ENCODE results near the gene RBM24. TPM values are rescaled to one million over a fixed set of nuclear protein-coding genes. Genes with fewer than 3 reads are reported as not detected.
A peak's percentile ranks its signal among the peaks of the same experiment; 100 is the strongest.

Gene RBM24
- total and polyA plus RNA-seq, 9 of the 15 experiments (the other 6 are each of a cell fraction or from before 2014, with no cell fraction given) = not detected

- H3K4me2 ChIP-seq (ENCODE audit: insufficient read depth, low read length) = no peak overlapping the region
- CTCF ChIA-PET (ENCODE audit: low intra/inter-chr PET ratio) = no interaction called here
- 0% methylated on average over 1 of the region's 1 CpG for WGBS (ENCODE audit: insufficient coverage, low coverage, missing lambda C conversion rate)
- no peaks in the 10 kb centered on the region for H3K9me3 ChIP-seq (replicated peaks; ENCODE audit: control insufficient read depth, insufficient read depth, low read depth, low read length)
- H2AFZ ChIP-seq (ENCODE audit: low read depth, low read length) = no peak overlapping the region
- no peaks in the 10 kb centered on the region for H3K36me3 ChIP-seq (ENCODE audit: control insufficient read depth, insufficient read depth, low read length)
- no peak overlapping the region for H3K4me3 ChIP-seq
- no peak for ATAC-seq
- DNase-seq (ENCODE audit: extremely low read depth in 1 of 4, low spot score in 3 of 4) = no peak
- peaks cover 10 to 11% of the 10 kb centered on the region in 2 experiments; a peak in 3 of 5 replicates for H3K27me3 ChIP-seq (ENCODE audit: control insufficient read depth in 2 of 2, insufficient read depth in 2 of 2, low read length in 2 of 2)
- no peak overlapping the region for H3K9ac ChIP-seq (ENCODE audit: insufficient read depth in 1 of 2, low read depth in 2 of 2, low read length in 2 of 2)
- no peaks in the 10 kb centered on the region for H3K9me1 ChIP-seq (ENCODE audit: control insufficient read depth, insufficient read depth, low read length)
- H4K20me1 ChIP-seq (replicated peaks; ENCODE audit: control insufficient read depth, insufficient read depth, low read length) = no peaks in the 10 kb centered on the region
- FAIRE-seq = no peak
- in situ Hi-C loops (cut with MboI) = no loop called here
- intact Hi-C loops (cut with micrococcal nuclease) = no loop called here
- POLR2A ChIA-PET = no interaction called here
- H3K79me2 ChIP-seq (ENCODE audit: control insufficient read depth, insufficient read depth, low read length) = no peaks in the 10 kb centered on the region
- TF ChIP-seq PML (IDR thresholded peaks at IDR 0.05; ENCODE audit: low read length) (no peak), ZBTB9 (CRISPR knock-in tag; IDR thresholded peaks at IDR 0.05) (no peak), FIP1L1 (IDR thresholded peaks at IDR 0.05; ENCODE audit: low read depth, low read length, poor library complexity, severe bottlenecking) (no peak)
- no TSS peak for BruUV-seq (replicated peaks)
- no peak overlapping the region for H3K27ac ChIP-seq (ENCODE audit: extremely low read depth, low read depth, low read length)
- no peaks in the 10 kb centered on the region for H3K4me1 ChIP-seq (replicated peaks in 1 of 2; ENCODE audit: control insufficient read depth in 2 of 2, insufficient read depth in 2 of 2, low read length in 2 of 2)
Observed at GRCh38 chr6:17299750-17300149, 18.6 kb downstream of the RBM24 start.

GRCh38 chr6:17300637-17301036 is 19.5 kb downstream of the RBM24 start:
- H3K9me1 ChIP-seq (ENCODE audit: control insufficient read depth, insufficient read depth, low read length) = no peaks in the 10 kb centered on the region
- no peaks in the 10 kb centered on the region for H4K20me1 ChIP-seq (replicated peaks; ENCODE audit: control insufficient read depth, insufficient read depth, low read length)
- no peak overlapping the region for H3K9ac ChIP-seq (ENCODE audit: insufficient read depth in 1 of 2, low read depth in 2 of 2, low read length in 2 of 2)
- no peak overlapping the region for H3K4me3 ChIP-seq
- H3K27ac ChIP-seq (ENCODE audit: extremely low read depth, low read depth, low read length) = no peak overlapping the region
- ATAC-seq (no peak), FAIRE-seq (no peak), DNase-seq (ENCODE audit: extremely low read depth in 1 of 4, low spot score in 3 of 4) (no peak)
- TF ChIP-seq ETS1 (conservative IDR thresholded peaks at IDR 0.05; ENCODE audit: control insufficient read depth, low read depth, low read length) (no peak), ZNF324 (CRISPR knock-in tag; IDR thresholded peaks at IDR 0.05) (no peak), FOSL1 (tag; conservative IDR thresholded peaks at IDR 0.05) (no peak), ZFPM2 (CRISPR knock-in tag; IDR thresholded peaks at IDR 0.05) (no peak), TAL1 (IDR thresholded peaks at IDR 0.05) (no peak), PRDM10 (IDR thresholded peaks at IDR 0.05; ENCODE audit: partially characterized antibody) (peak; percentile 70), SNRNP70 (optimal IDR thresholded peaks at IDR 0.05; ENCODE audit: low read depth, low read length) (no peak)
- H3K4me2 ChIP-seq (ENCODE audit: insufficient read depth, low read length) = no peak overlapping the region
- 3% methylated on average over 5 of the region's 5 CpGs for WGBS (ENCODE audit: insufficient coverage, low coverage, missing lambda C conversion rate)
- intact Hi-C loops (cut with micrococcal nuclease) (no loop called here), in situ Hi-C loops (cut with MboI) (no loop called here)
- H3K36me3 ChIP-seq (ENCODE audit: control insufficient read depth, insufficient read depth, low read length) = no peaks in the 10 kb centered on the region
- BruUV-seq (replicated peaks) = no TSS peak
- no peaks in the 10 kb centered on the region for H3K79me2 ChIP-seq (ENCODE audit: control insufficient read depth, insufficient read depth, low read length)
- no peak overlapping the region for H2AFZ ChIP-seq (ENCODE audit: low read depth, low read length)
- peaks cover 10 to 11% of the 10 kb centered on the region in 2 experiments; a peak in 4 of 5 replicates for H3K27me3 ChIP-seq (ENCODE audit: control insufficient read depth in 2 of 2, insufficient read depth in 2 of 2, low read length in 2 of 2)
- ChIA-PET POLR2A (no interaction called here), CTCF (ENCODE audit: low intra/inter-chr PET ratio) (no interaction called here)
- no peaks in the 10 kb centered on the region for H3K9me3 ChIP-seq (replicated peaks; ENCODE audit: control insufficient read depth, insufficient read depth, low read depth, low read length)
- H3K4me1 ChIP-seq (replicated peaks in 1 of 2; ENCODE audit: control insufficient read depth in 2 of 2, insufficient read depth in 2 of 2, low read length in 2 of 2) = no peaks in the 10 kb centered on the region; a peak in 1 of 5 replicates
